DMS 273 (cell line): Measurements from ENCODE around the gene RNASEH2C.
"Not testable (repeated sequence)": the region's sequence is repeated elsewhere in the genome, so short reads cannot be mapped to it uniquely, and the experiment has no call there.

Experiments used
- DNase-seq: peaks from one replicate; lab custom pipeline; 2025; ENCODE audit not compliant: unreplicated experiment; lab: John Stamatoyannopoulos, UW

RNASEH2C gene

DNA sequence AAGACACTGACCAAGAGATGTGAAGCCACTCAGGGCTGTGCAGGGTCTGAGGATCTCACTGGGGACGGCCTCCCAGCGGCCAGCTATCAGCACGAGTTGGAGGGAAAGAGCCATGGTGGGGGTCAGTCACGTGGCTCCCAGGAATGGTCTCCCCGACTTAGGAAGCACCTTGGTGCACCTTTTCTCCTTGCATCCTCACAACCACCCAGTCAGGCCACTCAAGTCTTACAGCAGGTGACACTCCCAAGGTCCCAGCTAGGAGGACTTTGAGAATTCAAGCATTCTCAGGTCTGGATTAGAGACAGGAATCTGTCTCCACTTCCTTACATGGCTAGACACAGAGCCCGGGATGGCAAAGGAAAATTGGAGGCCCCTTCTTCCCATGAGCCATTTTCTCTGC, 2.7 kb downstream of the RNASEH2C start:
- no peak for DNase-seq

DNA sequence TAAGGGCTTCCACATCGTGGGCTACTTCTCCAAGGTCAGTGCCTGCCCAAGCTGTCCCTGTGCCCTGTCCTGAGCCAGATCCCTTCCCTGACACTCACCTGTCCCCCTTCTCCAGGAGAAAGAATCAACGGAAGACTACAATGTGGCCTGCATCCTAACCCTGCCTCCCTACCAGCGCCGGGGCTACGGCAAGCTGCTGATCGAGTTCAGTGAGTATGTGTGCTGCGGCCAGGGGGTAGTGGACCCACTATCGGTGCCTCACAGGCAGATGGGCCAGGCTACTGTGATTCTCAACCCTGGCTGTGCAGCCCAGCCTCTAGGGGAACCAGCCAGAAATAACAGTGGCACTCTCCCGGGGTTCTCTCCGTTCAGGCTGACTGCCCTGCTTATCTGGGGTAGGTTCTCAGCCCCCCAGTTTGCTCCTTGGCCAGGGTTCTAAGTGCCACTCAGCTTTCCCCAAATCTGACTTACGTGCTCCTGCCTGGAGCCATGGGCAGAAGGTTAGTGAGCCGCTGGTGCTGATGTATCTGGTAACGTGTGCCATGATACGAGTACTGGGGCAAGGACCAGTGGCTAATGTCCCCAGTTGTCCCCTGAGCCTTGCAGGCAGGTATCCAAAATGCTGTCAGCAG, 3.7 kb downstream of the RNASEH2C start:
- DNase-seq = no peak

DNA sequence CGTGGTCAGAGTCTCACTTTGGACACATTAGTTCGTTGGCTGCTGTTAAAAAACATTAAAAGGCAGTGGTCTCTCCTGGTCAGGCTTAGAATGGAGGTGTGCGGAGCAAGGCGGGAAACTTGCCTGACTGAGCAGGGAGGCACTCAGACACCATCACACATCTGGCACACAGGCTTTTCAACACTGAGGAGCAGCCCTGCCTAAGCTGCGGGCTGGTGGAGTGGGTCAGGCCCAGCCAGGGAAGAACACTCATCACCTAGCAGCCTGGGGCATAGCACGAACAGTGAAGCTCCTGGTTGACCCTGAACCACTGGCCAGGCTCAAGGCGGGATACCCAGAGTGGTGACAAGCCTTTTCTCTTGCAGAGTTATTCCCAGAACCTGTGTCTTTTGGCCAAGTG, 4.3 kb downstream of the RNASEH2C start:
- DNase-seq = no peak

DNA sequence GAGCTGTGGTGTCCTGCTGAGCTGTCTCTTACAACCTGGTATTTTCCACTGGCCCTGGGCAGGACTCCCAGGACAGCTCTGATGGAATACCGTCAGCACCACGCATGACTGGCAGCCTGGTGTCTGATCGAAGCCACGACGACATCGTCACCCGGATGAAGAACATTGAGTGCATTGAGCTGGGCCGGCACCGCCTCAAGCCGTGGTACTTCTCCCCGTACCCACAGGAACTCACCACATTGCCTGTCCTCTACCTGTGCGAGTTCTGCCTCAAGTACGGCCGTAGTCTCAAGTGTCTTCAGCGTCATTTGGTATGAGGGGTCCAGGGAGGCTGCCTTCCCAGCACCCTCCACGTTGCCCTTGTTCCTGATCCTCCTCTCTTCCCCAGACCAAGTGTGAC, 6.2 kb downstream of the RNASEH2C start:
- DNase-seq = no peak

DNA sequence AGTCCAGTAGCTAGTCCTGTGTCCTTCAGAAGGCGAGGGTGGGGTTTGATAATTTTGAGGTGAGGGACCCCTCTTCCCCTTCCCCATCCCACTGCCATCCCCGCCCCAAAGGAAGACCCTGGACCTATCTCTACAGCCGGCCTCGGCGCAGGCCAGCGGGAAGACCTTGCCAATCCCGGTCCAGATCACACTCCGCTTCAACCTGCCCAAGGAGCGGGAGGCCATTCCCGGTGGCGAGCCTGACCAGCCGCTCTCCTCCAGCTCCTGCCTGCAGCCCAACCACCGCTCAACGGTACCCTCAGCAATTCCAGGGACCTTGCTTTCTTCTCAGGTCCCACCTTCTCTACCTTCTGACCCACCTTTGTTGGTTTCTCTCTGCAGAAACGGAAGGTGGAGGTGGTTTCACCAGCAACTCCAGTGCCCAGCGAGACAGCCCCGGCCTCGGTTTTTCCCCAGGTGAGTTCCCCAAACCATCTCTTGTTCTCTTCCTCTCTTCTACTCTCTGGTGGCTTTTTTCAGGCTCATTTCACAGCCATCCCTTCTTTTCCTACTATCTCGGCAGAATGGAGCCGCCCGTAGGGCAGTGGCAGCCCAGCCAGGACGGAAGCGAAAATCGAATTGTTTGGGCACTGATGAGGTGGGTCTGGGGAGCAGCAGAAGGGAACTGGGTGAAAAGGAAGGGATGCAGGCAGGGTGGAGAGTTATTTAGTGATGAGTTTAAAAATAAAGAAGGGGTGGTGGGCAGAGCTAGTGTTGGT, 7.2 kb downstream of the RNASEH2C start:
- DNase-seq = no peak

DNA sequence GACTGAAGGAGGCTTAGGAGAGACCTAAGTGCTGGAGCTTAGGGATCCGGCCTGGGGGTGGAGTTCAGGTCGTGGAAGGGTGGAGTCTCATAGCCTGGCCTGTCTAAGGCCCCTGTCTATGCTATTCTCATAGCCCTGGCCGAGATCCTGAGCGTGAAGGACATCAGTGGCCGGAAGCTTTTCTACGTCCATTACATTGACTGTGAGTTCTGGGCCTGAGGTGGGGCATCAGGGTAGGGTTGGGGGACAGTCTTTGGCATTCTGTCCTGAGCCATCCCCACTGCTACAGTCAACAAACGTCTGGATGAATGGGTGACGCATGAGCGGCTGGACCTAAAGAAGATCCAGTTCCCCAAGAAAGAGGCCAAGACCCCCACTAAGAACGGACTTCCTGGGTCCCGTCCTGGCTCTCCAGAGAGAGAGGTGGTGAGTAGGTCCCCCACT, 7.9 kb downstream of the RNASEH2C start:
- DNase-seq = no peak

DNA sequence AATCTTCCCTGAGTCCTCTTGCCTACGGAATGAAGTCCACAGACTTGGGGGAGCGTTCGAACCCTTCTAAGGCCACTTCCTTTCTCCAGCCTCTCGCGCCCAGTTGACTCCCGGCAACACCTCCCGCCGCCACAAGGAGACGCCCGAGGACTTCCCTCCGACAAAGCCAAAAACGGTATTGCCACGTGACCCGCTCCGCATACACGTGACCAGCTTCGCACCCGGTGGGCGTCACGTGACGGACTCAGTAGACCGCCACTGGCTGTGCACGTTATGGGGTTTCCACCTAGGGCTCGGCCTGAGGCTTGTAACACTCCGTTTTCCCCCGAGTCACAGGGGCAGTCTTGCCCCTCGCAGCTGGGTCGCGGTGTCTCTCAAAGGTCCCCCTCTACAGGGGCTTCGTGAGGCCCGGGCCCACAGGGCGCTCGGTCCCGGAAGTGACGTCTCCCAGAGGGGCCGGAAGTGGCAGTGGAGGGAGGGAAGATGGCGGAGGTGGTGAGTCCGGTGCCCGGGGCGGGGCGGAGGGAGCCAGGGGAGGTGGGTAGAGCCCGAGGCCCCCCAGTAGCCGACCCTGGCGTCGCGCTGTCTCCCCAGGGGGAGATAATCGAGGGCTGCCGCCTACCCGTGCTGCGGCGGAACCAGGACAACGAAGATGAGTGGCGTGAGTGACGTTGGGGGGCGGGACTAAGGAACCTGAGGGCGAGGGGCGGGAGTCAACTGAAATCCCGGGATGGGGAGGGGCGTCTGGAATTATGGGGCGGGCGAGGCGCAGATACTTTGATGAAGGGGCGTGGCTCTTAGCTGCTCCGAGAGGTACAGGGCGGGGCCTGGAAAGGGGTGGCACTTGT, 8.6 kb downstream of the RNASEH2C start, which contains the start of gene KAT5:
Gene KAT5, plus strand, starts transcription at position 468 of the 848 bp plus-strand sequence. Its CDS starts 16 bp downstream, at position 484.
- DNase-seq = peak; percentile 97

DNA sequence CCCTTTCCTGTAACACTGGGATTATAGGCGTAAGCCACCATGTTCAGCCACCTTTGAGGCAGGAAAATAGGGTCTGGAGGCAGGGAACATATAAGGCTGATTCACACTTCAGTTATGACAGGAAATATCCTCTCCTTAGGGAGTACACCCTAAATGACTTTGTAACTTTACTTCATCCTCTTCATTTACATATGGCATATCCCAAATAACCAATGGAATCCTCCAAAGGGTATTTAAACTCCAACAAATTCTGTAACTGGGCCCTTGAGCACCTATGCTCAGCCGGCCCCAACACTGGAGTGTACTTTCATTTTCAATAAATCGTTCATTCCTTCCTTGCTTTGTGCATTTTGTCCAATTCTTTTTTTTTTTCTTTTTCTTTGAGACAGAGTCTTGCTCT, 10.2 kb downstream of the RNASEH2C start:
- DNase-seq = no peak

DNA sequence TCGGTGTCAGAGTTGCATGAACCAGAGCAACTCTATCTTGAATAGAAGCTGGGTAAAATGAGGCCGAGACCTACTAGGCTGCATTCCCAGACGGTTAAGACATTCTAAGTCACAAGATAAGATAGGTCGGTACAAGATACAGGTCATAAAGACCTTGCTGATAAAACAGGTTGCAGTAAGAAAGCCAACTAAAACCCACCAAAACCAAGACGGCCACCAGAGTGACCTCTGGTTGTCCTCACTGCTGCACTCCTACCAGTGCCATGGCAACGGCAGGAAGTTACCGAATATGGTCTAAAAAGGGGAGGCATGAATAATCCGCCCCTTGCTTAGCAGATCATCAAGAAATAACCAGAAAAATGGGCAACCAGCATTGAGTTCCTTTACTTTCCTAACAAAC, 10.9 kb downstream of the RNASEH2C start:
- DNase-seq = no peak

DNA sequence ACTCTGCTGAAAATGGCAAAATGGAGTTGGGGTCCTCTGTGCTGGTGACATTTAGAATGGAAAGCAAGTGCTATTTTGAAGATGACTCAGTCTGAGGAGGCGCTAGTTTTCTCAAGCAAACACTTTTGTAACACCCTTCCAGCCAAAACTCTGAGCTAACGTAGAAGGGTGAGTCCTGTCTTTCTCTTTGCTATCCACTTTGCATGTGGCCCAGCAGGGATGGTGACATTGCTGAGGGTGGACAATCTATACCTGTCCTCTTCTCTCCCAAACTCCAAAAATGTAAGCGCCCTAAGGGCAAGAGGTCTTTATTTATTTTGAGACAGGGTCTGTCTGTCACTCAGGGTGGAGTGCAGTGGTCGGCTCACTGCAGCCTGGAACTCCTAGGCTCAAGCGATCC, 12.1 kb downstream of the RNASEH2C start:
- no peak for DNase-seq

DNA sequence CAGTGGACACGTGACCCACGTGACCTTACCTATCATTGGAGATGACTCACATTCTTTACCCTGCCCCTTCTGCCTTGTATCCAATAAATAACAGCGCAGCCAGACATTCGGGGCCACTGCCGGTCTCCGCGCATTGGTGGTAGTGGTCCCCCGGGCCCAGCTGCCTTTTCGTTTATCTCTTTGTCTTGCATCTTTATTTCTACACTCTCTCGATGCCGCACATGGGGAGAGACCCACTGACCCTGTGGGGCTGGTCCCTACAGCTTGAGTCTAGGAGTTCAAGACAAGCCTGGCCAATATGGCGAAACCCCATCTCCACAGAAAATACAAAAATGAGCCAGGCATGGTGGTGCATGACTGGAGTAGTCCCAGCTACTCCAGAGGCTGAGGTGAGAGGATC, 13.6 kb downstream of the RNASEH2C start:
- DNase-seq = not testable (repeated sequence)

DNA sequence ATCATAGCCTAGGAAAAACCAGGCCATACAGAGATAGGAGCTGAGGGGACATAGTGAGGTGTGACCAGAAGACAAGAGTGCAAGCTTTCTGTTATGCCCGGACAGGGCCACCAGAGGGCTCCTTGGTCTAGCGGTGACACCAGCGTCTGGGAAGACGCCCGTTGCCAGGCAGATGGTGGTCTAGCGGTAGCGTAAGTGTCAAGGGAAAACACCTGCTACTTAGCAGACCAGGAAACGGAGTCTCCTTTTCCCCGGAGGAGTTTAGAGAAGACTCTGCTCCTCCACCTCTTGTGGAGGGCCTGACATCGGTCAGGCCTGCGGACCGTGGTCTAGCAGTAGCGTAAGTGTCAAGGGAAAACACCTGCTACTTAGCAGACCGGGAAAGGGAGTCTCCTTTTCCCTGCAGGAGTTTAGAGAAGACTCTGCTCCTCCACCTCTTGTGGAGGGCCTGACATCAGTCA, 14.3 kb downstream of the RNASEH2C start:
- DNase-seq = peak; percentile 83

DNA sequence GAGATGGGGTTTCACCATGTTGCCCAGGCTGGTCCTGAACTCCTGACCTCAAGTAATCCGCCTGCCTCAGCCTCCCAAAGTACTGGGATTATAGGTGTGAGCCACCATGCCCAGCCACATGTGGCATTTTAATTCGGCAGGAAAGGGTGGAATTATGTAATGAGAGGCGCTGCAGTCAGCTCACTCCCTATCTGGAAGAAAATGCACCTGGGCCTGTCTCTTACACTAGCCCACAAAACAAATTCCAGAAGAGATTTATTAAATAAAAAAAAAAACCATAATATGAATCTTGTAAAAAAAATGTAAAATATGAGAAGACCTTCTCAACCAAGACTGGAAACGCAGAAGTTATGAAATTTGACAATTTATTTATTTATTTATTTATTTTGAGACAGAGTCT, 16.8 kb downstream of the RNASEH2C start:
- DNase-seq = no peak

DNA sequence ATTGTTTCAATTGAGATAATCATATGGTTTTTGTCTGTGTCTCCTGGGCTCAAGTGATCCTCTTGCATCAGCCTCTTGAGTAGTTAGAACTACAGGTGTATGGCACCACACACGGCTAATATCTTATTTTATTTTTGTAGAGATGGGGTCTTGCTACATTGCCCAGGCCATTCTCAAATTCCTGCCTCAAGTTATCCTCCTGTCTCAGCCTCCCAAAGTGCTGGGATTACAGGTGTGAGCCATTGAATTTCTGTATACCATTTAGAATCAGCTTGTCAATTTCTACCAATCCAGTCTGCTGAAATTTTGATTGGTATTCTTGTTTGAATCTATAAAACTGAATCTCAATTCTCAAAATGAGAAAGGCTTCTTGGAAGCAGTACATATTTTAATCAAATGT, 18.9 kb downstream of the RNASEH2C start:
- no peak for DNase-seq

DNA sequence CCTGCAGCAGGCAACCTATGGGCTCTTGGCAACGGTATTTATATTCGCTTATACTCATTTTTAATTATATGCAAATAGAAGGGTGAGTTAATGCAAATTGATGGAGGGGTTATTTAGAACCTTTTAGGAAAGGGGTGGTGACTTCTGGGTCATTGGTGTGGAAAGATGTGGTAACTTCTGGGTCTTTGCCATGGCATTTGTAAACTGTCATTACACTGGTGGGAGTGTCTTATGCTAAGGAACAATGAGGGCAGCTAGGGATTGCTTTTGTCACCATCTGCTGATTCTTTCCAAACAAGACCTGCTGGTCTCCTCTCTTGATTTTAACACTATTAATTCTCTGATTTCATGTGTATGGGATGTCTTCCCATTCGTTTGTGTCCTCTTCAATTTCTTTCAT, 20.2 kb downstream of the RNASEH2C start:
- DNase-seq = peak; percentile 41

DNA sequence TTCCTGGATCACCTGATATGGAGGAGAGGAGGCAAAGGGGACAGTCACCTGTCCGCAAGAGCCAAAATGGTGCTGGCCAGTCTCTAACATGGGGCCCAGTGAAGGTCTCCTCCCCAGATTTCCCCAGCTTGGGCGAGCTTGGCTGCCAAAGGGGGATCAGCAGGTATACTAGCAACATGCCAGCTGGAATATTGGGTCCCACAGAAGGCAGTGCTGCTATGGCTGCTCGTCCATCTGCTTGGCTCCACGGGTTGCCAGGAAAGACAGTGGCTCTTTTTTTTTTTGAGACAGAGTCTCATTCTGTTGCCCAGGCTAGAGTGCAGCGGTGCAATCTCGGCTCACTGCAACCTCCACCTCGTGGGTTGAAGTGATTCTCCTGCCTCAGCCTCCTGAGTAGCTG, 21.3 kb downstream of the RNASEH2C start:
- DNase-seq = peak; percentile 73

DNA sequence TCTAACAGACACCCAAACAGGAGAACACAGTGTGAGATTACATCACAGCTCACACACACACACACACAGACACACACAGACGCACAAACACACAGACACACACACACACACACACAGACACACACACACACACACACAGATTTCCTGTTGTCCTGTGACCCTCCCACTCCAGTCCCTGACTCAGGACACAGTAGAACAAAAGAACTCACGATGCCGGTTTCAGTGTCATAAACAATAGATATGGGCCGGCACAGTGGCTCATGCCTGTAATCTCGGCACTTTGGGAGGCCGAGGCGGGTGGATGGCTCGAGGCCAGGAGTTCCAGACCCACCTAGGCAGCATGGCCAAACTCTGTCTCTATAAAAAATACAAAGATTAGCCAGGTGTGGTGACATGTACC, 22.4 kb downstream of the RNASEH2C start:
- no peak for DNase-seq

DNA sequence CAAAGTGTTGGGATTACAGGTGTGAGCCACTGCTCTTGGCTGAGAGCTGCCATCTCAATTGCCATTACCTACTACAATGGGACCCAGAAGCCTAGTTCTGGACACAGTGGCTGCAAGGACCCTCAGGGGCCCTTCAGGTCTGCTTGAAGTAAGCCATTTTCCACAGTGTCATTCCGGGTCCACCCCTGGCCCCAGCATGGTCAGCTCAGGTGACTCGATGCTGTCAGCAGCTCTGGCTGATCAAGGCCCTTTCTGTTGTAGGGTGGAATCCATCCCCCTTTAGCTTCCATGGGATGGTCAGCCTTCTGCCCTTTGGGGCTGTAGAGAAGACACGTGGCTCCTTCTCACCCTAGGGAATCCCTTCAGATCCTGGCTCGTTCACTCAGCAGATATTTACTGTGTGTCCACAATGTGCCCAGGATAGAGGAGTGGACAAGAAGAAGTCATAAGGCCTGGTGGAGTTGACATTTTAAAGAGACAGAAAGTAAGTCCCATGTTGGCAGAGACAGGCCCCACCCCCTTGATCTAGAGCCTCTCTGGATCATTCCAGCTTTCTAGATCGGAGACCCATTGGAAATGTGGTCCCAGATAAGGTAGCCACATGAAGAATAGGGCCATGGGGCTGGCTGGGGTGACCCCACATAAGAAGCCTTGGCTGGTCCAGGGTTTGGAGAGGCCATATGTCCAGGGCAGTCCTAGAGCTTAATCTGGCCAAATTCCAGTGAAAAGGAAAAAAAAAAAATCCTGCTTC, 23.6 kb downstream of the RNASEH2C start:
- no peak for DNase-seq

DNA sequence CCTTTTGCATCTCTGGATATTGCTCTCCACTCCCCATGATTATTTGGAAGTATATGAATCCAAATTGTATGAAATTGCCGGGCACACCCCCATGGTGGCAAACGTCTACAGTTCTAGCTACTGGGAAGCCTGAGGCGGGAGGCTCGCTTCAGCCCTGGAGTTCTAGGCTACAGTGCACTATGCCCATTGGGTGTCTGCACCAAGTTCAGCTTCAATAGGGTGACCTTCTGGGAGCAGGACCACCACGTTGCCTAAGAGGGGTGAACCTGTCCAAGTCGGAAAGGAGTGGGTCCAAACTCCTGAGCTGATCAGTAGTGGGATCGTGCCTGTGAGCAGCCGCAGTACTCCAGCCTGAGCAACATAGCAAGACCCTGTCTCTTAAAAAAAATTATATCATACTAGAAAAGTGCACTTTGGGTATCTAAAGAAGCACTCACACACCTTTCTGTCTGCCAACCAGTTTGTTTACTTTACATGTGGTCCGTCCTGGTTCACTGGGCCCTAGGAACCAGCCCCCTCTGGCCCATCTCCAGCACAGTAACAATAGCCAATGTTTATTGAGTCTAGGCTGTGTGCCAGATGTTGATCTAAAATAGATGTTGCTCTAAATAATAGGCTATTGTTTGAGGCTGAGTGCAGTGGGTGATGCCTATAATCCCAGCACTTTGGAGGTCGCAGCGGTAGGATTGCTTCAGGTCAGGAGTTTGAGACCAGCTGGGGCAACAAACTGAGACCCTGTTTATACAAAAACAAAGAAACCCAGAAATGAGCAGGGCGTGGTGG, 24.9 kb downstream of the RNASEH2C start:
- no peak for DNase-seq

DNA sequence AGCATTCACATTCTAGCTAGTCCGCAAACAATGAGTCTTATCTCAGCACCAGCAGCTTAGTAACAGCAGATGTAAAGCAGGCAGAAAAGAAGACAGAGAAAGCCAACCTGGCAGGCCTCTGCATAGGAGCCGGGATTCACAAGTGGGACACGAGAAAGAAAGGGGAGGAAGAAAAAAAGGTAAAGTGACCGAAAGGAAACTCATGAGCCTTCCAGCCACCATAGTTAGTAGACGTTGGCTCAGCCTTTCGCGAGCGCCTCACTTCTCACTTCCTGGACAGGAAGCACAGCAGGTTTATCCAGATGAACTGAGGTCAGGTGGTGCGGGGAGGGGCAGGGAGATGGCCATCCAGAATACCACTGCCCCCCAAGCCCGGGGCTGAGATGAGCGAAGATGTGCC, 28.2 kb downstream of the RNASEH2C start:
- DNase-seq = no peak
